HCT116 (cell line): Measurements from ENCODE around the gene PVRIG. TPM values are rescaled to one million over a fixed set of nuclear protein-coding genes. Genes with fewer than 3 reads are reported as not detected.

ENCODE experiments used
- ATAC-seq: fragments of 200-7000 bp; cut with Tn5 transposase; 2 replicates; pipeline ENCODE4 v1.9.1; 2020; ENCODE audit warnings: mild to moderate bottlenecking, moderate library complexity
- BruUV-seq: library from RNA; stranded (reverse); fragments of 400-500 nt; replicated peaks from 2 replicates; lab custom pipeline; 2021; lab: Mats Ljungman, UMichigan
- CTCF ChIA-PET: fragments of 300-600 bp; sonication (Branson Sonifier 250); formaldehyde crosslinking; loops from one replicate; lab custom pipeline; 2021; ENCODE audit warnings: antibody characterized with exemption; lab: Charles Lee
- POLR2A ChIA-PET: fragments of 300-600, 350-600 bp; sonication (Branson Sonifier 250); formaldehyde crosslinking; loops from one replicate; lab custom pipeline; 2021; ENCODE audit warnings: antibody characterized with exemption; lab: Charles Lee
- RAD21 ChIA-PET, 2 experiments: fragments of 300-600 bp; sonication (Branson Sonifier 250); formaldehyde crosslinking; loops; one replicate each; lab custom pipeline; 2023; ENCODE audit warnings: low total read pairs in 2 of 2; ENCODE audit not compliant: uncharacterized antibody in 2 of 2, unreplicated experiment in 2 of 2, low non-redundant PET in 1 of 2; lab: Charles Lee
- DNase-seq: peaks from one replicate; pipeline ENCODE4 v3.0.0-alpha.2; 2010; ENCODE audit warnings: low read depth, low spot score
- H2AFZ ChIP-seq: fragments of 200-600 bp; shearing (Covaris generic), sonication (generic); 2 replicates; pipeline ENCODE4 v1.6.1; 2017; ENCODE audit warnings: low read depth, mixed run types, mixed read lengths, antibody characterized with exemption, low read length; ENCODE audit not compliant: poor library complexity, severe bottlenecking
- H3K27ac ChIP-seq: 2 replicates; pipeline ENCODE4 v1.5.1; 2012; ENCODE audit warnings: low read depth, low read length
- H3K27me3 ChIP-seq: fragments of 200-600 bp; sonication (generic); 2 replicates; pipeline ENCODE4 v1.6.1; 2016; ENCODE audit warnings: mixed run types, low read length, mixed read lengths; ENCODE audit not compliant: insufficient read depth
- H3K36me3 ChIP-seq, 2 experiments: fragments of 200-500 bp in 1 of 2; fragments of 200-600 bp in 1 of 2; sonication (Bioruptor generic) in 1 of 2; sonication (generic) in 1 of 2; 2 replicates each; pipeline versions ENCODE4 v1.5.1 to v1.6.1; 2014 to 2016; ENCODE audit warnings: low read length in 2 of 2, inconsistent platforms in 1 of 2, mixed read lengths in 1 of 2, mixed run types in 1 of 2; ENCODE audit not compliant: insufficient read depth in 2 of 2, control insufficient read depth in 1 of 2
- H3K4me1 ChIP-seq, 2 experiments: fragments of 200-600 bp in 1 of 2; sonication (generic) in 1 of 2; 2 replicates each; pipeline versions ENCODE4 v1.5.1 to v1.6.1; 2012 to 2017; ENCODE audit warnings: low read length in 2 of 2, inconsistent platforms in 1 of 2, mild to moderate bottlenecking in 1 of 2, mixed read lengths in 1 of 2, mixed run types in 1 of 2, moderate library complexity in 1 of 2; ENCODE audit not compliant: insufficient read depth in 2 of 2, control insufficient read depth in 1 of 2
- H3K4me2 ChIP-seq: fragments of 200-600 bp; sonication (generic); 2 replicates; pipeline ENCODE4 v1.6.1; 2017; ENCODE audit warnings: mixed run types, low read length, mixed read lengths
- H3K4me3 ChIP-seq, 2 experiments: fragments of 200-600 bp in 1 of 2; sonication (generic) in 1 of 2; replicated peaks in 1 of 2; 2 replicates each; pipeline ENCODE4 v1.5.1; 2011 to 2016; ENCODE audit warnings: low read length in 2 of 2, control low read depth in 1 of 2, low read depth in 1 of 2, mild to moderate bottlenecking in 1 of 2, mixed read lengths in 1 of 2, mixed run types in 1 of 2
- H3K79me2 ChIP-seq: fragments of 200-600 bp; sonication (generic); 2 replicates; pipeline ENCODE4 v1.6.1; 2017; ENCODE audit warnings: mild to moderate bottlenecking, mixed run types, low read length, moderate library complexity, mixed read lengths; ENCODE audit not compliant: insufficient read depth
- H3K9ac ChIP-seq: fragments of 200-600 bp; sonication (generic); 2 replicates; pipeline ENCODE4 v1.6.1; 2016; ENCODE audit warnings: low read length, mixed read lengths
- H3K9me2 ChIP-seq: fragments of 200-600 bp; sonication (generic), shearing (Covaris generic); 2 replicates; pipeline ENCODE4 v1.6.1; 2017; ENCODE audit warnings: mixed run types, mild to moderate bottlenecking, moderate library complexity; ENCODE audit not compliant: insufficient read depth
- H3K9me3 ChIP-seq, 2 experiments: fragments of 200-500 bp in 1 of 2; fragments of 200-600 bp in 1 of 2; sonication (Bioruptor generic) in 1 of 2; sonication (generic) in 1 of 2; 2 replicates each; pipeline ENCODE4 v1.6.1; 2014 to 2017; ENCODE audit warnings: low read length in 2 of 2, mixed read lengths in 2 of 2, inconsistent platforms in 1 of 2, low read depth in 1 of 2, mild to moderate bottlenecking in 1 of 2, mixed run types in 1 of 2, moderate library complexity in 1 of 2; ENCODE audit not compliant: control insufficient read depth in 1 of 2, insufficient read depth in 1 of 2
- H4K20me1 ChIP-seq: fragments of 200-600 bp; sonication (generic), shearing (Covaris generic); 2 replicates; pipeline ENCODE4 v1.6.1; 2017; ENCODE audit warnings: mixed run types, mild to moderate bottlenecking, moderate library complexity; ENCODE audit not compliant: insufficient read depth
- CBX3 ChIP-seq: IDR thresholded peaks from 2 replicates; pipeline ENCODE4 v1.6.1; 2012; ENCODE audit warnings: low read depth
- CEBPB ChIP-seq: IDR thresholded peaks from 2 replicates; pipeline ENCODE4 v1.6.1; 2012; ENCODE audit warnings: low read depth
- CTCF ChIP-seq, 3 experiments: fragments of 200-600 bp in 1 of 3; sonication (generic) in 1 of 3; IDR thresholded peaks in 2 of 3; conservative IDR thresholded peaks in 1 of 3; 2 replicates each; pipeline ENCODE4 v1.5.1; 2012 to 2017; ENCODE audit warnings: low read depth in 2 of 3, low read length in 2 of 3, antibody characterized with exemption in 1 of 3, borderline replicate concordance in 1 of 3, control low read depth in 1 of 3, mild to moderate bottlenecking in 1 of 3, mixed read lengths in 1 of 3, mixed run types in 1 of 3, moderate library complexity in 1 of 3; ENCODE audit not compliant: insufficient read depth in 1 of 3
- EGR1 ChIP-seq: IDR thresholded peaks from 2 replicates; pipeline ENCODE4 v1.6.1; 2012; ENCODE audit warnings: low read depth
- EZH2 ChIP-seq: fragments of 200-600 bp; sonication (generic); IDR thresholded peaks from 2 replicates; pipeline ENCODE4 v1.6.1; 2017; ENCODE audit warnings: antibody characterized with exemption, mixed run types
- POLR2A ChIP-seq: IDR thresholded peaks from 2 replicates; pipeline ENCODE4 v1.7.0; 2011; ENCODE audit warnings: borderline replicate concordance; ENCODE audit not compliant: insufficient read depth, insufficient read length; ENCODE audit errors: extremely low read depth
- POLR2AphosphoS5 ChIP-seq: IDR thresholded peaks from 2 replicates; pipeline ENCODE4 v1.6.1; 2011; ENCODE audit warnings: mild to moderate bottlenecking, low read depth, low read length, moderate library complexity
- RAD21 ChIP-seq: IDR thresholded peaks from 2 replicates; pipeline ENCODE4 v1.6.1; 2012; ENCODE audit warnings: low read depth, mild to moderate bottlenecking
- REST ChIP-seq: IDR thresholded peaks from 2 replicates; pipeline ENCODE4 v1.6.1; 2012; ENCODE audit warnings: low read depth
- SIN3A ChIP-seq: IDR thresholded peaks from 2 replicates; pipeline ENCODE4 v1.6.1; 2012; ENCODE audit warnings: low read depth
- SP1 ChIP-seq: IDR thresholded peaks from 2 replicates; pipeline ENCODE4 v1.6.1; 2012; ENCODE audit warnings: low read depth
- ZBTB33 ChIP-seq: IDR thresholded peaks from 2 replicates; pipeline ENCODE4 v1.6.1; 2011; ENCODE audit warnings: mild to moderate bottlenecking, low read length, moderate library complexity; ENCODE audit not compliant: insufficient replicate concordance; ENCODE audit errors: extremely low read depth
- ZFX ChIP-seq: fragments of 450-650 bp; IDR thresholded peaks from 2 replicates; pipeline ENCODE4 v1.6.1; 2017
- ZNF274 ChIP-seq: fragments of 200-500 bp; sonication (Bioruptor generic); IDR thresholded peaks from 2 replicates; pipeline ENCODE4 v1.6.1; 2014; ENCODE audit warnings: mild to moderate bottlenecking, low read depth, low read length, inconsistent platforms
- intact Hi-C: fragments of 100-400 bp; cut with micrococcal nuclease; formaldehyde crosslinking; loops from 2 replicates; pipeline ENCODE4 v1.10.0; 2022
- total RNA-seq: library from RNA; stranded (reverse); gene quantifications from one replicate; pipeline ENCODE4 v1.2.1, GENCODE V29; 2021; ENCODE audit not compliant: unreplicated experiment

Gene PVRIG
- total RNA-seq, 1 experiment from 2014 or later, result 0.30 TPM

- Histone ChIP-seq H3K4me3 (no peak overlapping the region), H3K4me2 (no peak overlapping the region), H3K79me2 (no peaks in the 10 kb centered on the region), H2AFZ (no peak overlapping the region), H3K4me1 (peaks cover 0 to 5% of the 10 kb centered on the region in 2 experiments; a peak in 1 of 4 replicates), H4K20me1 (no peaks in the 10 kb centered on the region), H3K27ac (no peak overlapping the region), H3K36me3 (no peaks in the 10 kb centered on the region), H3K27me3 (no peaks in the 10 kb centered on the region), H3K9me2 (no peaks in the 10 kb centered on the region), H3K9ac (no peak overlapping the region), H3K9me3 (no peaks in the 10 kb centered on the region)
- POLR2A ChIA-PET, result no interaction called here
- TF ChIP-seq POLR2AphosphoS5 (no peak), ZNF274 (no peak), REST (no peak), CTCF (IDR thresholded peaks at IDR 0.05 in 2 of 3, conservative IDR thresholded peaks at IDR 0.05 in 1 of 3; ENCODE audit: borderline replicate concordance in 1 of 3, insufficient read depth in 1 of 3, low read depth in 2 of 3, low read length in 2 of 3) (no peak), RAD21 (no peak), ZFX (no peak), POLR2A (no peak), SIN3A (no peak), EZH2 (no peak), ZBTB33 (no peak), EGR1 (no peak), CBX3 (no peak), CEBPB (no peak), SP1 (no peak)
- DNase-seq, result no peak
- RAD21 ChIA-PET, result no interaction called here
- no TSS peak for BruUV-seq
- ATAC-seq, result no peak
- CTCF ChIA-PET, result no interaction called here
- intact Hi-C loops, result no loop called here
These were observed 3.9 kb upstream of the PVRIG start for GRCh38 chr7:100215895-100216294.
